ENCODE measurements around the gene YBEY. TPM values are rescaled to one million over a fixed set of nuclear protein-coding genes. Genes with fewer than 3 reads are reported as not detected.

The YBEY gene
- total RNA-seq, 2 experiments from 2014 or later: 10.6 to 14.8 TPM

GRCh38 chr21:46334351-46335140 is 48.4 kb downstream of the YBEY start:
- no peaks in the 10 kb centered on the region for H3K27me3 ChIP-seq (ENCODE audit: control insufficient read depth in 1 of 2, insufficient read depth in 2 of 2, low read length in 2 of 2)
- peaks cover 77% of the 10 kb centered on the region for H3K36me3 Mint-ChIP-seq (ENCODE audit: low read depth)
- H3K4me3 ChIP-seq (ENCODE audit: low read length): no peak overlapping the region
- no peak for TF ChIP-seq CTCF (IDR thresholded peaks at IDR 0.05)
- ATAC-seq (ENCODE audit: poor library complexity): no peak
- no peak overlapping the region for H3K27ac ChIP-seq (ENCODE audit: low read depth in 1 of 2, low read length in 2 of 2)
- no peaks in the 10 kb centered on the region for H3K9me3 ChIP-seq (ENCODE audit: control insufficient read depth in 1 of 2, insufficient read depth in 1 of 2, low read length in 2 of 2)
- ChIA-PET CTCF (no interaction called here), POLR2A (no interaction called here)
- peaks cover 51% of the 10 kb centered on the region for H3K36me3 ChIP-seq (ENCODE audit: insufficient read depth, low read length)
- H3K27ac Mint-ChIP-seq: no peak overlapping the region
- H3K4me3 Mint-ChIP-seq: no peak overlapping the region
- no peaks in the 10 kb centered on the region for H3K27me3 Mint-ChIP-seq
- intact Hi-C loops (cut with DNase I, micrococcal nuclease): no loop called here
- no peaks in the 10 kb centered on the region for H3K4me1 Mint-ChIP-seq (ENCODE audit: low read depth)
- no peaks in the 10 kb centered on the region for H3K4me1 ChIP-seq (ENCODE audit: insufficient read depth, low read length)
- DNase-seq: no peak
- no peaks in the 10 kb centered on the region for H3K9me3 Mint-ChIP-seq

GRCh38 chr21:46336603-46337002 is 50.5 kb downstream of the YBEY start:
- Mint-ChIP-seq H3K4me3 (no peak overlapping the region), H3K36me3 (ENCODE audit: low read depth) (peaks cover 74% of the 10 kb centered on the region), H3K27ac (no peak overlapping the region), H3K27me3 (no peaks in the 10 kb centered on the region), H3K9me3 (no peaks in the 10 kb centered on the region), H3K4me1 (ENCODE audit: low read depth) (no peaks in the 10 kb centered on the region)
- TF ChIP-seq CTCF (IDR thresholded peaks at IDR 0.05): no peak
- POLR2A ChIA-PET: no interaction called here
- Histone ChIP-seq H3K9me3 (ENCODE audit: control insufficient read depth in 1 of 2, insufficient read depth in 1 of 2, low read length in 2 of 2) (no peaks in the 10 kb centered on the region), H3K4me1 (ENCODE audit: insufficient read depth, low read length) (no peaks in the 10 kb centered on the region), H3K36me3 (ENCODE audit: insufficient read depth, low read length) (peaks cover 43% of the 10 kb centered on the region), H3K27me3 (ENCODE audit: control insufficient read depth in 1 of 2, insufficient read depth in 2 of 2, low read length in 2 of 2) (no peaks in the 10 kb centered on the region), H3K27ac (ENCODE audit: low read depth in 1 of 2, low read length in 2 of 2) (no peak overlapping the region), H3K4me3 (ENCODE audit: low read length) (no peak overlapping the region)
- CTCF ChIA-PET: no interaction called here
- no peak for ATAC-seq (ENCODE audit: poor library complexity)
- intact Hi-C loops (cut with DNase I, micrococcal nuclease): no loop called here
- no peak for DNase-seq

GRCh38 chr21:46340998-46341397 is 54.9 kb downstream of the YBEY start:
- Histone ChIP-seq H3K27ac (ENCODE audit: low read depth in 1 of 2, low read length in 2 of 2) (no peak overlapping the region), H3K27me3 (ENCODE audit: control insufficient read depth in 1 of 2, insufficient read depth in 2 of 2, low read length in 2 of 2) (no peaks in the 10 kb centered on the region), H3K4me1 (ENCODE audit: insufficient read depth, low read length) (no peaks in the 10 kb centered on the region), H3K9me3 (ENCODE audit: control insufficient read depth in 1 of 2, insufficient read depth in 1 of 2, low read length in 2 of 2) (no peaks in the 10 kb centered on the region), H3K36me3 (ENCODE audit: insufficient read depth, low read length) (peaks cover 38% of the 10 kb centered on the region), H3K4me3 (ENCODE audit: low read length) (no peak overlapping the region)
- POLR2A ChIA-PET: no interaction called here
- DNase-seq (no peak), ATAC-seq (ENCODE audit: poor library complexity) (no peak)
- H3K36me3 Mint-ChIP-seq (ENCODE audit: low read depth): peaks cover 70% of the 10 kb centered on the region
- intact Hi-C loops (cut with DNase I, micrococcal nuclease): no loop called here
- H3K9me3 Mint-ChIP-seq: no peaks in the 10 kb centered on the region
- H3K27ac Mint-ChIP-seq: no peak overlapping the region
- TF ChIP-seq CTCF (IDR thresholded peaks at IDR 0.05): no peak
- H3K4me1 Mint-ChIP-seq (ENCODE audit: low read depth): peaks cover 10% of the 10 kb centered on the region
- no peaks in the 10 kb centered on the region for H3K27me3 Mint-ChIP-seq
- CTCF ChIA-PET: no interaction called here
- no peak overlapping the region for H3K4me3 Mint-ChIP-seq
